PFSK-1 (cell line): ENCODE results near the gene STK32B.

Experiments
- FOXP2 ChIP-seq: optimal IDR thresholded peaks from 2 replicates; pipeline ENCODE3; 2011; ENCODE audit warnings: borderline replicate concordance, control low read depth, inconsistent platforms; ENCODE audit not compliant: insufficient read depth; ENCODE audit errors: extremely low read length, extremely low read depth
- POLR2AphosphoS5 ChIP-seq: IDR thresholded peaks from 2 replicates; pipeline ENCODE4 v1.6.1; 2012; ENCODE audit warnings: low read depth, mild to moderate bottlenecking, control low read depth, low read length, moderate library complexity
- TAF1 ChIP-seq: IDR thresholded peaks from 2 replicates; pipeline ENCODE4 v1.6.1; 2012; ENCODE audit warnings: low read length, control low read depth, borderline replicate concordance; ENCODE audit not compliant: insufficient read depth
- TF ChIP-seq, protein P1 (sequence below), 2 experiments: IDR thresholded peaks; 2 replicates each; pipeline versions ENCODE4 v1.6.1 to v1.8.0; 2011 to 2012; ENCODE audit warnings: low read depth in 2 of 2, low read length in 2 of 2, control low read depth in 1 of 2, inconsistent platforms in 1 of 2, mild to moderate bottlenecking in 1 of 2, moderate library complexity in 1 of 2; ENCODE audit not compliant: insufficient read depth in 1 of 2

DNA sequence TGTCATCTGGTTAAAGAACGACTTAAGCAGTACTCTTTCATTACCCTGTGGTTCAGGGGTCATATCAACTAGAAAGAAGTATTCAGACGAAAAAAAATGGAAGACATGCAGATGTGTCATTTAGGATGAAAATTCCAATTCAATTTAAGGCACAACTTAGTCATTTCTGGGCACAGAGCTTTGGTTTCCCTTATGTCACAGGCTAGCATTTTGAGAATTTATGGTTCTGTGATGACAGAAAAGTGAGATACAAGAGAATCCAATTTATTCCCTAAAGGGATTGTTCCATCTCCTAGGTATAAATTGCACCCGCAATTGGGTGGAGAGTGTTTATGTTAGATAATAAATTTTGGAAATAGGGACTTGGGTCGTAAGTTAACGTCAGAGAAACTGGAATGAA, 306.6 kb downstream of the STK32B start:
- TF ChIP-seq, protein P1, sequence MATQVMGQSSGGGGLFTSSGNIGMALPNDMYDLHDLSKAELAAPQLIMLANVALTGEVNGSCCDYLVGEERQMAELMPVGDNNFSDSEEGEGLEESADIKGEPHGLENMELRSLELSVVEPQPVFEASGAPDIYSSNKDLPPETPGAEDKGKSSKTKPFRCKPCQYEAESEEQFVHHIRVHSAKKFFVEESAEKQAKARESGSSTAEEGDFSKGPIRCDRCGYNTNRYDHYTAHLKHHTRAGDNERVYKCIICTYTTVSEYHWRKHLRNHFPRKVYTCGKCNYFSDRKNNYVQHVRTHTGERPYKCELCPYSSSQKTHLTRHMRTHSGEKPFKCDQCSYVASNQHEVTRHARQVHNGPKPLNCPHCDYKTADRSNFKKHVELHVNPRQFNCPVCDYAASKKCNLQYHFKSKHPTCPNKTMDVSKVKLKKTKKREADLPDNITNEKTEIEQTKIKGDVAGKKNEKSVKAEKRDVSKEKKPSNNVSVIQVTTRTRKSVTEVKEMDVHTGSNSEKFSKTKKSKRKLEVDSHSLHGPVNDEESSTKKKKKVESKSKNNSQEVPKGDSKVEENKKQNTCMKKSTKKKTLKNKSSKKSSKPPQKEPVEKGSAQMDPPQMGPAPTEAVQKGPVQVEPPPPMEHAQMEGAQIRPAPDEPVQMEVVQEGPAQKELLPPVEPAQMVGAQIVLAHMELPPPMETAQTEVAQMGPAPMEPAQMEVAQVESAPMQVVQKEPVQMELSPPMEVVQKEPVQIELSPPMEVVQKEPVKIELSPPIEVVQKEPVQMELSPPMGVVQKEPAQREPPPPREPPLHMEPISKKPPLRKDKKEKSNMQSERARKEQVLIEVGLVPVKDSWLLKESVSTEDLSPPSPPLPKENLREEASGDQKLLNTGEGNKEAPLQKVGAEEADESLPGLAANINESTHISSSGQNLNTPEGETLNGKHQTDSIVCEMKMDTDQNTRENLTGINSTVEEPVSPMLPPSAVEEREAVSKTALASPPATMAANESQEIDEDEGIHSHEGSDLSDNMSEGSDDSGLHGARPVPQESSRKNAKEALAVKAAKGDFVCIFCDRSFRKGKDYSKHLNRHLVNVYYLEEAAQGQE (IDR thresholded peaks at IDR 0.05; ENCODE audit: insufficient read depth in 1 of 2, low read depth in 2 of 2, low read length in 2 of 2), result no peak
- TF ChIP-seq POLR2AphosphoS5 (no peak), TAF1 (no peak), FOXP2 (no peak)
